Activated T-cell treated with anti-CD3 and anti-CD28 coated beads for 4 hours (primary cell): ENCODE data around the gene FSTL4.

Experiments used
- DNase-seq: peaks from one replicate; pipeline ENCODE4 v3.0.0-alpha.2; 2020

Gene FSTL4

GRCh38 chr5:133510634-133511262, 101.6 kb downstream of the FSTL4 start:
- no peak for DNase-seq

GRCh38 chr5:133509742-133510079, 102.6 kb downstream of the FSTL4 start:
- DNase-seq, result no peak

GRCh38 chr5:133508845-133509741, 103.2 kb downstream of the FSTL4 start:
- no peak for DNase-seq

- no peak for DNase-seq
These were observed 104.0 kb downstream of the FSTL4 start for GRCh38 chr5:133508331-133508730.

- DNase-seq, result no peak
These were observed 106.2 kb downstream of the FSTL4 start for GRCh38 chr5:133506181-133506580.

- no peak for DNase-seq
These were observed 108.8 kb downstream of the FSTL4 start for GRCh38 chr5:133503511-133503910.

- no peak for DNase-seq
These were observed 112.4 kb downstream of the FSTL4 start for GRCh38 chr5:133499895-133500294.

- no peak for DNase-seq
These were observed 114.6 kb downstream of the FSTL4 start for GRCh38 chr5:133497608-133498348.

GRCh38 chr5:133496631-133497030, 115.7 kb downstream of the FSTL4 start:
- DNase-seq, result no peak

GRCh38 chr5:133494923-133495246, 117.5 kb downstream of the FSTL4 start:
- DNase-seq, result no peak

GRCh38 chr5:133494232-133494922, 118.0 kb downstream of the FSTL4 start:
- DNase-seq, result no peak

- DNase-seq, result no peak
These were observed 122.7 kb downstream of the FSTL4 start for GRCh38 chr5:133489632-133490031.

- no peak for DNase-seq
These were observed 125.2 kb downstream of the FSTL4 start for GRCh38 chr5:133487093-133487492.

- DNase-seq, result no peak
These were observed 126.9 kb downstream of the FSTL4 start for GRCh38 chr5:133485468-133485867.

GRCh38 chr5:133483406-133484090, 128.8 kb downstream of the FSTL4 start:
- DNase-seq, result no peak

- no peak for DNase-seq
These were observed 130.3 kb downstream of the FSTL4 start for GRCh38 chr5:133482028-133482427.

- no peak for DNase-seq
These were observed 131.5 kb downstream of the FSTL4 start for GRCh38 chr5:133480866-133481265.

GRCh38 chr5:133480366-133480765, 132.0 kb downstream of the FSTL4 start:
- no peak for DNase-seq

- no peak for DNase-seq
These were observed 133.9 kb downstream of the FSTL4 start for GRCh38 chr5:133478199-133478985.

GRCh38 chr5:133475986-133476385, 136.4 kb downstream of the FSTL4 start:
- DNase-seq, result no peak

- DNase-seq, result no peak
These were observed 137.3 kb downstream of the FSTL4 start for GRCh38 chr5:133474851-133475590.
